GM21526 (cell line): ENCODE results near the gene JSRP1.

Source experiments
- ATAC-seq: cut with Tn5 transposase; IDR thresholded peaks from one replicate; pipeline ENCODE4 v1.9.1; 2021; ENCODE audit warnings: moderate library complexity; ENCODE audit not compliant: unreplicated experiment, low FRiP score

Gene JSRP1

GRCh38 chr19:2255982-2256685 is at the start of gene JSRP1:
Gene JSRP1 (minus strand): TSS chr19:2256417. CDS start chr19:2255314, 1,103 bp downstream.
- ATAC-seq = no peak

DNA sequence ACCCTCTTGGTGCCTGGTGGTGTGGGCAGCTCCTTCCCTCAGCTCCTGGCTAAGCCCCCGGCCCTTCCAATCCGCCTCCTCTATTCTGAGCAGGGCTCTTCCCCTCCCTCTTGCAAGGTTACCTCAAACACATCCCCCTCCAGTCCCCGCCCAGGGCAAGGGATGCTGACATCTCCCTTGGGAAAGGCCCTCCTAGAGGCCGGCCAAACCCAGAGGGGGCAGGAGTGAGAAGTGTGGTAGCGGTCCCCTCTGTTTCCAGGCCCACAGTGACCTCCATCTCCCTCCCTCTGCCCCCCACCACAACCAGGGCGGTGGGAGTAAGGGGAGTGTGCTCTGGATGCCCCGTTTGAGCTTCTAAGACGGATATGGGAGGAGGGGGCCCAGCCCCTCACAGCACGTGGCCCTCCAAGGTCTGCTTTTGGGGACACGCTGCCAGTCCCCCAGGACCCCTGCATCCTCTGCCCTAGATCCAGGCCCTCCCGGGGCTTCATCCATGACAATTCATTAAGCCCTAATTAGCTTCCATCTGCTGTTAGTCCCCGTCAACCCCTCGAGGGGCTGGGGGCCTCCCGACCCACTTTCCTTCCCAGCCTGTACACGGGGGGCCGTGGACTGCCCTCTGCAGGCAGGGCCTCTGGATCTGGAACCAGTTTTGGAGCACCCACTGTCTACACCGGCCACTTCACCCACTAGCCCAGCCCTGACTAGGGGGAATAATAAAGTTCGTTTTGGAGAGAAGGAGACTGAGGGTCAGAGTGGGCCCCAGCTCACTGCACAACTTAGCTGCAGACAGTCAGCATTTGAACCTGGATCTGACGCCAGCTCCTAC is 49.4 kb upstream of the JSRP1 start:
- ATAC-seq = no peak

GRCh38 chr19:2303211-2303798 is 47.1 kb upstream of the JSRP1 start:
- no peak for ATAC-seq

GRCh38 chr19:2302319-2303210 is 46.3 kb upstream of the JSRP1 start:
- ATAC-seq = no peak

DNA sequence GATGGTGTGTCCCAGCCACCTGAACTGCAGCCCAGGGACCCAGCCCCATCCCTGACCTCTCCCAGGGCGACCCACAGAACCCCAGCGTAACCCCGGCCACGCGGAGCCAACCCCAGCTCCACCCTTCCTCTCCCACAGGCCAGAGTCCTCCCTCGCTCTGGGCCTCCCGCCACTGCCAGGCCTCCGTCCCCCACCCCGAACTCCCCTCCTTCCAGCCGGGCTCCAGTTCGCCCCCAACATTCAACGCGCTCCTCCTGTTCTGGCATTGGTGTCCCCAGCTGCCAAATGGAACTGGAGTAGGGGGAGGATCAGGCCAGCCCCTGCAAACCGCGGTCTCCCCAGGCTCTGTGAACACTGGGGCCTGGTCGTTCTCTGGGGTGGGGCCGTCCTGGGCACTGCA is 44.3 kb upstream of the JSRP1 start:
- no peak for ATAC-seq

DNA sequence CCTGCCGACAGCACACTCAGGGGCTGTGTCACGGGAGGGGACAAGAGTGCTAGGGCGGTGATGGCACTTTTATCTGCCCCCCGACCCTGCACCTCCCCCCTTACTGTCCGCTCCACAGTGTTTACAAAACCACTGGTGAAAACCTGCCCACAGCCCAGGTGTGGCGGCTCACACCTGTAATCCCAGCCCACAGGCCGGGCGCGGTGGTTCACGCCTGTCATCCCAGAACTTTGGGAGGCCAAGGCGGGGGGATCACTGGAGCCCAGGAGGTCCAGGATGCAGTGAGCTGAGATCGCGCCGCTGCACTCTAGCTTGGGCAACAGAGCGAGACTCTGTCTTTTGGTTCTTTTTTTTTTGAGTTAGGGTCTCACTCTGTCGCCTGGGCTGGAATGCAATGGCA is 39.9 kb upstream of the JSRP1 start:
- no peak for ATAC-seq

DNA sequence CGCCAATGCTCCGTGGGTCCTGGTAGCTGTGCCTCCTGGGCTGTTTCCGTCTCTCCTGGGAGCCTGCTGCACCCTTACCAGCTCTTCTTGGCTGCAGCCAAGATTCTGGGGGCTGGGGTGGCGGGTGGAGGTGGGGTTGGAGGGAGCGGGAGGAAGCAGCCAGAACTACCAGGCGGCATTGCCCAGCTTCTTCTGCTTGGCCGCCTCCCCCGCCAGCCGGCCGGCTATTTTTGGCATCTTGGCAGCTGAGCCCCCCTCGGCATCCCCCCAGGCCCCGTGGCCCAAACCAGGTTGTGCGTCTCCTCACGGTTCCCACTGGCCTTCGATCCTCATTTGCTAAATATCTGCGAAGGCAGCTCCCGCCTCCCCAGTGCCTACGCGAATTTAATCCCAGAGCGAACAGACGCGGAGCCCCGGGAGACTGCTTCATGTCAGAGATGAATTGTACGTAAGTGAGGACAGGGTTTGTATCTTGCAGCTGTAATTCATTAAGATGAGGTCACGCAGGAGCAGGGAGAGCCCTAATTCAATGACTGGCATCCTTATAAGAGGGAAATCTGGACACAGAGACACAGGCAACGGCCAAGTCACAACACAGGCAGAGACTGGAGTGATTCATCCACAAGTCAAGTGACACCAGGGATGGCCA is 38.6 kb upstream of the JSRP1 start:
- ATAC-seq = no peak

- no peak for ATAC-seq
Measured at GRCh38 chr19:2291185-2291751, 35.1 kb upstream of the JSRP1 start.

GRCh38 chr19:2290441-2291184 is 34.4 kb upstream of the JSRP1 start:
- ATAC-seq = no peak

DNA sequence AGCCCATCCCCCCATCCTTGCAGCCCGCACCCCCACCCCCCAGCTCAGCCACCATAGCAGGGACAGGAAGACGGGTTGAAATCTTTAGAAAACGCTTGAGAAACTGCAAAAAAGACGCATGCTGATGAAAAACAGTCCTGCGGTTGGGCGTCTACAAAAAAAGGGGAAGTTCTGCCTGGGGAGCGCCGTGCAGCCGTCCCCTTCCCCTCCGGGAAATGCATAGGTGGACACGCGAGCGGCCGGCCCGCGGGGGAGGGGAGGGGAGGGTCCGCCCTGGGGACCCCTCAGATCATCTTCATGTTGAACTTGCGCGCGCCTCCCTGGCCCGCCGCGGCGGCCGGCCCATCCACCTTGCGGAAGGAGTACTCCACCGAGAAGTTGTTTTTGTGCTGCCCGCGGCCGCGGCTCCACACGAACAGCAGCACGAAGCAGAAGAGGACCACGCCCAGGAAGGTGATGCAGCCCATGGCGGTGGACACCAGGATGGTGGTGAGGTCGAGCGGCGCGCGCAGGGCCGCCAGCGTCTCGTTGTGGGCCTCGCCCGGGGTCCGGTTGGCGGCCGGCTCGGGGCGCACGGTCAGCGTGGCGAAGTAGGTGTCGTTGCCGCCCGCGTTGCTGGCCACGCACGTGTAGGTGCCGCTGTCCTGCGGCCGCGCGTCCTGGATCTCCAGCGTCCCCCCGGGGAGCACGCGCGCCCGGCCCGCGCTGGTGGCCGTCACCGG is 33.7 kb upstream of the JSRP1 start:
- no peak for ATAC-seq

- ATAC-seq = no peak
Measured at GRCh38 chr19:2288818-2289713, 32.8 kb upstream of the JSRP1 start.

DNA sequence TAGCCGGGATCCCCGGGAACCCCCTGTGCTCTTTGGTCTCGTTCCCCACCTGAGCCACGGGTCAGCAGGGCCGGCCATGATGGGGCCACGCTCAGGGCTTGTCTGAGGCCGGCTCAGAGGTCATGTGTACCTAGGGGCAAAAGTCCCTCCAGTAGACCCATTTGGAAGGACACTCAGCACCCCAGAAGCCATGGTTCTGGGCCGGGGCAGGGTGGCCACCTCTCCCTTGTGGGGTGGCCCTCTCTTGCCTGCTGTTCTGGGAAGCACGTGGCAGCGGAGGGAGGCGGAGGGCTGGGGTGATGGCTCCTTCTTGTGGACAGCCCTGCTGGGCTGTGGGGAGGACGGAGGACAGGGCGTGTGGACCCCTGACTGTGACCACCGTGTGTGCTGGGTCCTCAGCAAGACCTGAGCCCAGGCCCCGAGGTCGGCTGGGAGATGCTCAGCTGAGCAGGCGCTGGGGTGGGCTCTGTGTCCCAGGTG is 32.2 kb upstream of the JSRP1 start:
- no peak for ATAC-seq

GRCh38 chr19:2287585-2288337 is 31.5 kb upstream of the JSRP1 start:
- ATAC-seq = no peak

DNA sequence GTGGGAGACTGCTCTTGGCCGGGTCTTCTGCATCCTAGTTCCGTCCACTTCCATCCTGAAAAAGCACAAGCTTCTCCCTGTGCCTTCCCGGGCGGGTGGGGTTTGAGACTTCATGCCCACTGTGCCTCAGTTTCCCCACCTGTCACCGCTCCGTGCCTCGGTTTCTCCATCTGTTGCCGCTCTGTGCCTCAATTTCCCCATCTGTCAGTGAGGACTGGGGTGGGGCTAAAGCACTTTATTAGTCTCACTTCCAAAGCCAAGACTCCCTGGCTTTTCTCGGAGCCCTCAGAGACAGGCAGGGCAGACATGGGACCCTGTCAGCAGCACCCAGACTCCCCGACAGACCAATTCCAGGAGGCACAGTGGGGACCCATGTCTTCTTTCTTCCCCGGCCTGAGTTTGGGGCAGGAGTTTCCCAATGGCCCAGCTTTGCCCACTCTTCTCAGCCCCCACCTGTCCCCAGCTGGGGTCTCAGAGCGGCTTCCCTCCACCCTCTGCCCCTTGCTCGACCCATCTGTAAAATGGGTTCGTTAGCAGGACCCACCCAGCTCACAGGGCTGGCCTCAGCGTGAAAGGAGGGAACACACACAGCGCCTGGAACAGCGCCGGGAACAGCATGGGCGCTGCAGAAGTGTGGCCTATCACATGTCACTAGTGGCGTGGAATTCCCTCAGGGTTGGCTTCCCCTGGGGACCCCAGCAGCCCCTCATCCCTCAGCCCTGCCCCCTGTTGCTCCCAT is 30.4 kb upstream of the JSRP1 start:
- ATAC-seq = no peak

DNA sequence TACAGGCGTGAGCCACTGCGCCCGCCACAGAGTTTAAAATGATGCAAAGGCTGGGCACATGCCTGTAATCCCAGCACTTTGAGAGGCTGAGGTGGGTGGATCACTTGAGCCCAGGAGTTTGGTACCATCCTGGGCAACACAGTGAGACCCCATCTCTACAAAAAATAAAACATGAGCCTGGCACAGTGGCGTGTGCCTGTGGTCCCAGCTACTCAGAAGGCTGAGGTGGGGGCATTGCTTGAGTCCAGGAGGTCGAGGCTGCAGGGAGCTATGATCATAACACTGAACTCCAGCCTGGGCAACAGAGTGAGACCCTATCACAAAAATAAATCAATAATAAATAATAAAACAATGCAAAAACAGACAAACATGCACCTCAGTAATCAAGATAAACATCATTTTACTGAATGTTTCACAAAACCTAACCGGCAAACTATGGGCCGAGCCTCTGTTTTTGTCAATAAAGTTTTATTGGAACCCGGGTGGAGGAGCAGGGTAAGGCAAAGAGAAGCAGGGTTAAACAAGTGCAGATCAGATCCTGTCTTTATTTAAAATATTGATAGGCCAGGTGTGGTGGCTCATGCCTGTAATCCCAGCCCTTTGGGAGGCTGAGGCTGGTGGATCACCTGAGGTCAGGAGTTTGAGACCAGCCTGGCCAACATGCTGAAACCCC is 27.8 kb upstream of the JSRP1 start:
- ATAC-seq = no peak
